SW 1271 (cell line): Measurements from ENCODE around the gene SRGN.

Source experiments
- DNase-seq, 2 experiments: peaks; one replicate each; lab custom pipeline; 2025; lab: John Stamatoyannopoulos, UW

The SRGN gene

GRCh38 chr10:69090685-69091084, 2.8 kb downstream of the SRGN start:
- no peak for DNase-seq

GRCh38 chr10:69091143-69091651, 3.3 kb downstream of the SRGN start:
- no peak for DNase-seq

GRCh38 chr10:69092959-69093850, 5.3 kb downstream of the SRGN start:
- peak; percentile 37 to 81 for DNase-seq

GRCh38 chr10:69093933-69094332, 6.0 kb downstream of the SRGN start:
- DNase-seq = no peak

GRCh38 chr10:69096045-69096444, 8.1 kb downstream of the SRGN start:
- no peak for DNase-seq

- DNase-seq = no peak
Measured at GRCh38 chr10:69097729-69098128, 9.8 kb downstream of the SRGN start.

- DNase-seq = no peak
Measured at GRCh38 chr10:69100136-69100872, 12.4 kb downstream of the SRGN start.

- DNase-seq = no peak
Measured at GRCh38 chr10:69101451-69102095, 13.7 kb downstream of the SRGN start.

GRCh38 chr10:69102440-69102839, 14.5 kb downstream of the SRGN start:
- DNase-seq = no peak

GRCh38 chr10:69103784-69104183, 15.9 kb downstream of the SRGN start:
- DNase-seq = no peak

GRCh38 chr10:69104994-69105790, 17.3 kb downstream of the SRGN start:
- no peak for DNase-seq

GRCh38 chr10:69107176-69107490, 19.2 kb downstream of the SRGN start:
- DNase-seq = no peak

GRCh38 chr10:69107699-69108098, 19.8 kb downstream of the SRGN start:
- DNase-seq = no peak

GRCh38 chr10:69119896-69120295, 32.0 kb downstream of the SRGN start:
- no peak for DNase-seq

- DNase-seq = peak; percentile 45 to 85
Measured at GRCh38 chr10:69123306-69123746, 35.4 kb downstream of the SRGN start.

GRCh38 chr10:69123747-69124562, 36.1 kb downstream of the SRGN start, which contains the start of gene VPS26A:
VPS26A (plus strand) TSS chr10:69124178; CDS start chr10:69124278, 100 bp downstream.
- peak; percentile 78 to 92 for DNase-seq

- peak in 1 of 2 experiments; percentile 43 for DNase-seq
Measured at GRCh38 chr10:69124563-69125268, 36.8 kb downstream of the SRGN start.

- DNase-seq = no peak
Measured at GRCh38 chr10:69125554-69125953, 37.7 kb downstream of the SRGN start.

GRCh38 chr10:69130251-69130650, 42.3 kb downstream of the SRGN start:
- DNase-seq = no peak

GRCh38 chr10:69139961-69140360, 52.1 kb downstream of the SRGN start:
- DNase-seq = no peak
